Forelimb muscle (tissue), 1 donor: ENCODE data around the gene XKR7. TPM values are rescaled to one million over a fixed set of nuclear protein-coding genes. Genes with fewer than 3 reads are reported as not detected.

Experiments used
- DNase-seq: peaks from one replicate; pipeline ENCODE4 v3.0.0-alpha.2; 2013; ENCODE audit warnings: low read depth
- polyA plus RNA-seq: library from polyadenylated mRNA; unstranded; fragments of 120-200 nt; gene quantifications from one replicate; pipeline ENCODE4 v1.2.1, GENCODE V29; 2013; ENCODE audit not compliant: insufficient read length

XKR7 gene
- polyA plus RNA-seq, 1 donor = 0.04 TPM

DNA sequence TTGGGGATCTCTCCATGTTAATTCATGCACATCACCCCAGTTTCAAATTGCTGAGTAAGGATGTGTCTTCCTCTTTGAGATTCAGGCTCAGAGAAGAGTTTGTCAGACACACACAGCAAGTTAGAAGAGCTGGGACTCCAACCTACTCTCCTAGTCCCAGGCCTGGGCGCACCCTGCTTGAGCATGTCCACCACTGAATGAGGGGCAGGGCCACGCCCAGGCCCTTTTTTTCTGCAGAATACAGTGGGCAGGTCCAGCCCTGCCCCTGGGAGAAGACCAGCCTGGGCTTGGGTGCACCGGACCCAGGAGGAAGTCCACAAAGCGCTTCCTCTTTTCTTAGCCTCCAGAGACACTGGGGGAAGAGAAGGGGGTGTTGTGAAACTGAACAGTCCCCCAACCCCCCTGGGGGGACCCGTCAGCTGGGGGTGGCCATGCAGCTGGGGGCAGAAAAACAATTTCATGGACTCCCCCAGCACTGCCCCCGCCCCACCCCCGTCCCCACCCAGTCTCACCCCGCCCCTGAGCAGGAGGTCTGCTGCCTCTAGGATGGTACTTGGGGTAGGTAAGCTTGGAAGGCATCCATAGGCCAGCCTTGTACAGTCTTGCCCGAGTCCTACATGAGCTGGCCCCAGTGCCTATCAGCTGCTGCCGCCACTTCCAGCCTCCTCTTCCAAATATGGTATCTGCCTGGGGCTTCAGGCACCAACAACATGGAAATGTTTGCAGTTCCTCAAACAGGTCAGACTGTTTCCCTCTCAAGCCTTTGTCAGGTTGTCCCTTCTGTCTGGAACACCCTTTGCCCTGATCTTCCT lies 72.4 kb downstream of the XKR7 start:
- no peak for DNase-seq

- no peak for DNase-seq
Observed at GRCh38 chr20:32045999-32046398, 78.0 kb downstream of the XKR7 start.

- no peak for DNase-seq
Observed at GRCh38 chr20:32050324-32050841, 82.4 kb downstream of the XKR7 start.

- DNase-seq = no peak
Observed at GRCh38 chr20:32050851-32051556, 83.1 kb downstream of the XKR7 start.

GRCh38 chr20:32051720-32052089 lies 83.8 kb downstream of the XKR7 start:
- no peak for DNase-seq

GRCh38 chr20:32052090-32052777 lies 84.3 kb downstream of the XKR7 start, which contains the start of gene HCK:
HCK (plus strand) TSS chr20:32052242.
- DNase-seq = no peak

- DNase-seq = no peak
Observed at GRCh38 chr20:32052778-32053362, 84.9 kb downstream of the XKR7 start.

Other genes with a start within 250 kb of the XKR7 start
- gene BCL2L1, start 245.3 kb upstream of the XKR7 start, polyA plus RNA-seq = 29.8 TPM
- gene TPX2, start 228.9 kb upstream of the XKR7 start, polyA plus RNA-seq = 21.5 TPM
- gene MYLK2, start 148.8 kb upstream of the XKR7 start, polyA plus RNA-seq = 60.0 TPM
- gene FOXS1, start 122.5 kb upstream of the XKR7 start, polyA plus RNA-seq = 5.9 TPM
- 1.7 TPM for gene DUSP15, start 97.6 kb upstream of the XKR7 start, polyA plus RNA-seq
- 0.29 TPM for gene TTLL9, start 97.5 kb upstream of the XKR7 start, polyA plus RNA-seq
- 16.8 TPM for gene PDRG1, start 16.1 kb upstream of the XKR7 start, polyA plus RNA-seq
- 5.4 TPM for gene CCM2L, start 42.3 kb downstream of the XKR7 start, polyA plus RNA-seq
- gene HCK, start 84.1 kb downstream of the XKR7 start, polyA plus RNA-seq = 3.5 TPM
- 38.5 TPM for gene TM9SF4, start 141.6 kb downstream of the XKR7 start, polyA plus RNA-seq
- 9.8 TPM for gene PLAGL2, start 239.6 kb downstream of the XKR7 start, polyA plus RNA-seq
- 25.7 TPM for gene POFUT1, start 239.7 kb downstream of the XKR7 start, polyA plus RNA-seq